22Rv1 (cell line): ENCODE data around the gene L3MBTL4.

ENCODE experiments used
- ZFX ChIP-seq: fragments of 450-650 bp; IDR thresholded peaks from 2 replicates; pipeline ENCODE4 v1.6.1; 2017; ENCODE audit warnings: antibody characterized with exemption, borderline replicate concordance
- TF ChIP-seq, protein P1 (sequence below): fragments of 450-650 bp; IDR thresholded peaks from 2 replicates; pipeline ENCODE4 v1.5.1; 2017; ENCODE audit warnings: mild to moderate bottlenecking

DNA sequence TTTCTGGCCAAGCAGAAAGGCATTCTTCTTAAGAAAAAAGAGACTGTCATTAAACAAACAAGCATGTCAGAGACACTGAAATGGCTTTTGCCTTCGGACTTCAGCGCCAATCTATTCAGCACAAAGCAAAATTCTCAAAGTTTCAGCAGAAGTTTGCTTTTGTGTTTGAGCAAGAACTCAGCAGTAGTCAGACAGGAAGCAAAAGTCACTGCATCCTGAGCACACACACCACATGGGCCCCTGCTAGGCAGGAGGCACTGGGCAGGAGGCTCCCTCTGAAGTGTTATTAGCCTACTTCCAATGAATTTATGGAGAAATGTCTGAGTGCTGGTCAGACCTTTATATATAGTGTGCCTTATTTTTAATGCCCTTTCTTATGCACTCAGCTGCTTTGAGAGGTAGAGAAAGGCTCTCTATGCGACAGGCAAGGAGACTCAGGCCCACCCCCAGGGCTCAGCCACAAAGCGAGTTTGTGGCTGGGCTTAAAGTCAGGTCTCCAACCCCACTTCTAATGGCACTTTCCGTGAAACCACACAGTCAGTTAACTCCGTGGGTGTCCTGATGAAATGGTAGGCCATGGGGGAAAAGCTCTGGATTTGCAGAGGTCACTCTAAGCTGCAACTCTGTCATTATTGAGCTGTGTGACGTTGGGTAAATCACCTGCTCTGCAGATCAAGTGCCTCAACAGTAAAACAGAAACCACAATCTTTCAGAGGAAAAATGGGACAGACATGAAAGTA is 358.4 kb downstream of the L3MBTL4 start:
- TF ChIP-seq, protein P1, sequence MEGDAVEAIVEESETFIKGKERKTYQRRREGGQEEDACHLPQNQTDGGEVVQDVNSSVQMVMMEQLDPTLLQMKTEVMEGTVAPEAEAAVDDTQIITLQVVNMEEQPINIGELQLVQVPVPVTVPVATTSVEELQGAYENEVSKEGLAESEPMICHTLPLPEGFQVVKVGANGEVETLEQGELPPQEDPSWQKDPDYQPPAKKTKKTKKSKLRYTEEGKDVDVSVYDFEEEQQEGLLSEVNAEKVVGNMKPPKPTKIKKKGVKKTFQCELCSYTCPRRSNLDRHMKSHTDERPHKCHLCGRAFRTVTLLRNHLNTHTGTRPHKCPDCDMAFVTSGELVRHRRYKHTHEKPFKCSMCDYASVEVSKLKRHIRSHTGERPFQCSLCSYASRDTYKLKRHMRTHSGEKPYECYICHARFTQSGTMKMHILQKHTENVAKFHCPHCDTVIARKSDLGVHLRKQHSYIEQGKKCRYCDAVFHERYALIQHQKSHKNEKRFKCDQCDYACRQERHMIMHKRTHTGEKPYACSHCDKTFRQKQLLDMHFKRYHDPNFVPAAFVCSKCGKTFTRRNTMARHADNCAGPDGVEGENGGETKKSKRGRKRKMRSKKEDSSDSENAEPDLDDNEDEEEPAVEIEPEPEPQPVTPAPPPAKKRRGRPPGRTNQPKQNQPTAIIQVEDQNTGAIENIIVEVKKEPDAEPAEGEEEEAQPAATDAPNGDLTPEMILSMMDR: no peak
- no peak for TF ChIP-seq ZFX
